Measurements from ENCODE around the gene SALL4.
"Not testable (repeated sequence)": the region's sequence is repeated elsewhere in the genome, so short reads cannot be mapped to it uniquely, and the experiment has no call there.

- TF ChIP-seq CTCF (IDR thresholded peaks at IDR 0.05); POLR2AphosphoS5 (IDR thresholded peaks at IDR 0.05); POLR2A (IDR thresholded peaks at IDR 0.05; ENCODE audit: low read depth): not testable (repeated sequence)
Observed at GRCh38 chr20:51778229-51778759, 24.0 kb downstream of the SALL4 start.

Measured in esophagus muscularis mucosa (tissue), 3 donors.